ENCODE results near the gene OR56A1. TPM values are rescaled to one million over a fixed set of nuclear protein-coding genes. Genes with fewer than 3 reads are reported as not detected.

Gene OR56A1
- total and polyA plus RNA-seq, 2 of the 4 experiments (the other 2 are of a cell fraction) = not detected

- TF ChIP-seq RFX5 (IDR thresholded peaks at IDR 0.05; ENCODE audit: low read depth, low read length) = no peak
- TF ChIP-seq POLR2A (IDR thresholded peaks at IDR 0.05; ENCODE audit: low read depth, low read length) = no peak
- no peak for TF ChIP-seq RCOR1 (IDR thresholded peaks at IDR 0.05; ENCODE audit: insufficient replicate concordance, low read length)
- TF ChIP-seq CEBPB (IDR thresholded peaks at IDR 0.05; ENCODE audit: low read depth, low read length) = no peak
- TF ChIP-seq MAFK (IDR thresholded peaks at IDR 0.05; ENCODE audit: low read depth, low read length) = no peak
- TF ChIP-seq USF2 (IDR thresholded peaks at IDR 0.05; ENCODE audit: low read depth, low read length) = no peak
- TF ChIP-seq NFE2L2 (IDR thresholded peaks at IDR 0.05; ENCODE audit: low read depth, low read length) = no peak
- TF ChIP-seq FOS (IDR thresholded peaks at IDR 0.05; ENCODE audit: low read depth, low read length) = no peak
- no peak for TF ChIP-seq RAD21 (IDR thresholded peaks at IDR 0.05; ENCODE audit: low read length)
- no peak for TF ChIP-seq CHD1 (IDR thresholded peaks at IDR 0.05; ENCODE audit: low read depth, low read length)
- TF ChIP-seq BHLHE40 (IDR thresholded peaks at IDR 0.05; ENCODE audit: low read depth, low read length) = no peak
- no peak for TF ChIP-seq MAZ (IDR thresholded peaks at IDR 0.05; ENCODE audit: borderline replicate concordance, low read depth, low read length)
- TF ChIP-seq SMC3 (IDR thresholded peaks at IDR 0.05; ENCODE audit: low read depth, low read length) = no peak
- TF ChIP-seq MXI1 (IDR thresholded peaks at IDR 0.05; ENCODE audit: borderline replicate concordance, low read depth, low read length) = no peak
- no peak for TF ChIP-seq CTCF (conservative IDR thresholded peaks at IDR 0.05; ENCODE audit: low read depth, low read length)
- TF ChIP-seq ELK1 (IDR thresholded peaks at IDR 0.05; ENCODE audit: borderline replicate concordance, low read depth, low read length) = no peak
- ChIA-PET CTCF (no interaction called here), POLR2A (ENCODE audit: unreplicated experiment) (no interaction called here)
- no peaks in the 10 kb centered on the region for H4K20me1 ChIP-seq (ENCODE audit: insufficient read depth, low read length)
- no peak overlapping the region for H3K4me2 ChIP-seq (ENCODE audit: low read depth, low read length)
- H3K14ac ChIP-seq (replicated peaks; ENCODE audit: low read depth, low read length) = no peak overlapping the region
- H3K56ac ChIP-seq (ENCODE audit: extremely low read depth, insufficient read depth, low read length) = no peak overlapping the region
- DNase-seq (no peak), ATAC-seq (ENCODE audit: low read depth) (no peak)
- 100% methylated on average over 1 of the region's 2 CpGs; no CpG with 5 or more reads in 1 of the 2 experiments for WGBS, 2 experiments (ENCODE audit: extremely low coverage in 2 of 2, insufficient read length in 1 of 2)
- H3K9ac ChIP-seq (ENCODE audit: low read depth, low read length) = no peak overlapping the region
- dilution Hi-C loops (cut with HindIII; ENCODE audit: low sequenced_read_pairs, unreplicated experiment) = no loop called here
- H2AK5ac ChIP-seq (ENCODE audit: low read depth, low read length) = no peak overlapping the region
- no peak overlapping the region for H2BK120ac ChIP-seq (ENCODE audit: low read depth, low read length)
- H3K9me1 ChIP-seq (ENCODE audit: insufficient read depth, low read length) = no peaks in the 10 kb centered on the region
- H3K4me3 ChIP-seq (ENCODE audit: insufficient read depth, low read depth, low read length) = no peak overlapping the region
- H2AFZ ChIP-seq (replicated peaks; ENCODE audit: low read length, poor library complexity) = no peak overlapping the region
- no peak overlapping the region for H3K23ac ChIP-seq (ENCODE audit: low read depth, low read length)
- BruUV-seq (replicated peaks) = no TSS peak
- intact Hi-C loops (cut with micrococcal nuclease) = no loop called here
- H3K4ac ChIP-seq (ENCODE audit: low read depth, low read length) = no peak overlapping the region
- no peak overlapping the region for H3K27ac ChIP-seq (ENCODE audit: insufficient read depth, low read length)
- H3K4me1 ChIP-seq (ENCODE audit: control insufficient read depth, insufficient read depth, low read length) = no peaks in the 10 kb centered on the region
- no peaks in the 10 kb centered on the region for H3K9me3 ChIP-seq (ENCODE audit: control insufficient read depth, insufficient read depth, low read length)
- no peak overlapping the region for H4K91ac ChIP-seq (ENCODE audit: insufficient read depth, low read depth, low read length)
- H3K27me3 ChIP-seq (ENCODE audit: control insufficient read depth, insufficient read depth, low read length) = no peaks in the 10 kb centered on the region
- no peak overlapping the region for H2BK20ac ChIP-seq (ENCODE audit: low read depth, low read length)
- in situ Hi-C loops (cut with MboI; ENCODE audit: low sequenced_read_pairs) = loop anchor here (10.0 kb wide), 1 partner anchor 330 kb away; no protein-coding TSS in a partner anchor
- H4K8ac ChIP-seq (ENCODE audit: low read depth in 2 of 2, low read length in 2 of 2) = no peak overlapping the region
- H3K18ac ChIP-seq (ENCODE audit: low read depth, low read length) = no peak overlapping the region
- no peak overlapping the region for H2AK9ac ChIP-seq (replicated peaks; ENCODE audit: low read depth, low read length, poor library complexity)
- H2BK5ac ChIP-seq (ENCODE audit: low read depth, low read length, poor library complexity, severe bottlenecking) = no peak overlapping the region
- H3K79me1 ChIP-seq (ENCODE audit: low read depth in 1 of 2, low read length in 2 of 2) = no peaks in the 10 kb centered on the region
- no peak overlapping the region for H4K5ac ChIP-seq (ENCODE audit: low read depth, low read length)
- no peaks in the 10 kb centered on the region for H3K36me3 ChIP-seq (ENCODE audit: control insufficient read depth, insufficient read depth, low read length)
- H2BK15ac ChIP-seq (ENCODE audit: low read depth, low read length) = no peak overlapping the region
These were observed 5.5 kb downstream of the OR56A1 start for GRCh38 chr11:6025056-6025455.

Measured in IMR-90 (cell line).